ENCODE measurements around the gene NIPSNAP3A.
A peak's percentile ranks its signal among the peaks of the same experiment; 100 is the strongest.
"Not testable (repeated sequence)": the region's sequence is repeated elsewhere in the genome, so short reads cannot be mapped to it uniquely, and the experiment has no call there.

NIPSNAP3A gene

DNA sequence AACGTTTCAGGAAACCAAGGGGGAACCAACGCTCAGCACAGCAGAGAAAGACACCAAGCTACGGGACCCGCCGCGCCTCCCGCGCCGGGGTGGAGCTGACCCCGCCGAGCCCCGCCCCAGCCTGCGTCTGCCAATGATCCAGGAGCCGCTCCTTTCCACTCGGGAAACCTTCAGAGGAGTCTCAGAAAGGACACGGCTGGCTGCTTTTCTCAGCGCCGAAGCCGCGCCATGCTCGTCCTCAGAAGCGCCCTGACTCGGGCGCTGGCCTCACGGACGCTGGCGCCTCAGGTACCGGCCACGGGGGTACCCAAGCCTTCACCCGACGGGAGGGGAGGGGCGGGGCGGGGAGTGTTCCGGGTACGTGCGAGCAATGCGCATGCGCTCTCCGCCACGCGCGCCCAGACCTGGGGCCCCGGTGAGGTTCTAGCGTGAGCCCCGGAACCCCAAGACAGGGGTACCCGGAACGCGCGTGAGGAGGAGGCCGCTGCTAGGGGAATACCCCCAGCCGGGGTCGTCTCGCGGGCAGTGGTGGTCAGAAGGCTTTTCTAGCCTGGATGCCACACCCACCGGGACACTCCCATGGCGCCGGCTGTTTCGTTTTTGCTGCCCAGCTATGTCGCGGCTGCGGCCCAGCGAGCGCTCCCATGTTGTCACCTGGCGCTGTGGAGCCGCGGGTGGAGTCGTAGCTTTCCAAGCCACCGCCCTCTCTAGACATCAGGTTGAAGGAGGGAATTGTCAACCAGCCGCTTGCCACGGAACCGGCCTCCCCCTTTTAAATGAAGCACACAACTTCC, at the start of gene NIPSNAP3A:
Gene NIPSNAP3A, plus strand, starts transcription at position 119 of the 794 bp plus-strand sequence. Its CDS starts 110 bp downstream, at position 229.
- DNase-seq: peak; percentile 89

- no peak for DNase-seq
These were observed 47.2 kb upstream of the NIPSNAP3A start for GRCh38 chr9:104700306-104700705.

DNA sequence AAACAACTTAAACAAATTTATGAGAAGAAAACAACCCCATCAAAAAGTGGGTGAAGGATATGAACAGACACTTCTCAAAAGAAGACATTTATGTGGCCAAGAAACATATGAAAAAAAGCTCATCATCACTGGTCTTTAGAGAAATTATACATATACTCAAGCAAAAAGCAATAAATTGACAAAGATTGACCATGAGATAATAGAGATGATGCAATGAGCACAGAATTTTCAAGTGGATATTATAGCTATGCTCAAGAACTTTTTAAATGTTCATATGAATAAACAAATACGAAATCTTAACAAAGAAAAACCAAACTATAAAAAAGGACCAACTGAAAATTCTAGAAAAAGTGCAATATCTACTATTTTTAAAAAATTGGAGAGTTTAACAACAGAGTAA, 38.7 kb upstream of the NIPSNAP3A start:
- DNase-seq: not testable (repeated sequence)

DNA sequence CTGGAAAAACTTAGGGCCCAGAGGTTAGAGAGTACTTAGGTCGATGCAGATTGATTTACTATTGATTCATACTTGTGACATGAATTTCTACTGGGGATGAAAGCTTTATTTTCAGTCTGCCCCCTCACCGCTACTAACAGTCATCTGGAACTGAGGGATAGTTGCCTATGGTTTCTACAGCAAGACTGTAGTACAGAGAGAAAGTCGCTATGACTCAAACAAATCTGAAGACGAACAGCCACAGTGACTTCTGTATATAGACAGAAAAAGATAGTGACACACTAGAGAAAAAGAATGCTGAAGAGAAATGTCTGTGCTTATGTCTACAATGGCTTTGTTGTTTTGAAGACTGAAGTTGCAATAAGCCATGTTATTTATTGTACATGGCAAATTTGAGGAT, 35.9 kb upstream of the NIPSNAP3A start:
- DNase-seq: no peak

GRCh38 chr9:104725014-104725413, 22.5 kb upstream of the NIPSNAP3A start:
- no peak for DNase-seq

GRCh38 chr9:104738452-104738851, 9.0 kb upstream of the NIPSNAP3A start:
- no peak for DNase-seq

DNA sequence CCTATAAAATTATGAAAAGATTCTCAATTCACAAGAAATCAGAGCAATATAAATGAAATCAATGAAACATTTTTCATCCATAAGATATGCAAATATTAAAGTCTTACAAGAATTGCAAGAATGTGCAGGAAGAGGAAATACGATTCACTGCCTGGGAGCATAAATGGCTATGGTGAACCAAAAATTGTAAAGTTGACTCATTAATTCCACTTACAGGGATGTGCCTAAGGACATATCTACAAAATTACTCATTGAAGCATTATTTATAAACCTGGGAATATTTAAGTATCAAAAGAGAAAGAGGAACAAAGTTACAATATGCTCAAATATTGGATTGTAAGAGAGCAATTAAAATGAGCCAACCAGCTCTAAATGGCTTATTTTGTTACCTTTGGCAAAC, 6.9 kb upstream of the NIPSNAP3A start:
- DNase-seq: no peak

DNA sequence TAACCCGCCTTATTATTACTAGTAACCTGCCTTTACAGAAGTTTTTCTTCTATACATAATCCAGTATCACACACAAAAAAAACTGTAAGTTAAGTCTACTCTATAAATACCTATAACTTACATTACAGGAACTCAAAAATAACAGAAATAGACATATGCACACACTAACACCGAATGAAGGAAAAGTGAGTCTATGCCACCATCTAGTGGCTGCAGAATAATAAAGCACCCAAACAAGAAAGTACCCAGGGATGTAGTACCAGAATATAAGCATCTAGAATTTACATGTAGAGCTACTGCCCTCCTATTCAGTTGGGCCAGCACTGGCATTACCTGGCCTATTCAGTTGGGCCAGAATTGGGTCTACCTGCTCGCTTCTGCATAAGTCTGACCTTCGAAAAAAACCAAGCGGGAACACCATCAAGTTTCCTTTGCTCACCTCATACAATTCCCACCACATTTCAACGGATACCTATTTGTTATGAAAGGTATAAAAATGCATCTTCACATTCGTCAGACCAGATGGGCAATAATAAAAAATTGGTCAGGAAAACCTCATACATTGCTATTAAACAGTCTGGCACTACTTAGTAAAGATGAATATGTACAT, 4.0 kb upstream of the NIPSNAP3A start:
- no peak for DNase-seq

- no peak for DNase-seq
These were observed 1.6 kb upstream of the NIPSNAP3A start for GRCh38 chr9:104745852-104746251.

- DNase-seq: no peak
These were observed 1.2 kb upstream of the NIPSNAP3A start for GRCh38 chr9:104746285-104746684.

DNA sequence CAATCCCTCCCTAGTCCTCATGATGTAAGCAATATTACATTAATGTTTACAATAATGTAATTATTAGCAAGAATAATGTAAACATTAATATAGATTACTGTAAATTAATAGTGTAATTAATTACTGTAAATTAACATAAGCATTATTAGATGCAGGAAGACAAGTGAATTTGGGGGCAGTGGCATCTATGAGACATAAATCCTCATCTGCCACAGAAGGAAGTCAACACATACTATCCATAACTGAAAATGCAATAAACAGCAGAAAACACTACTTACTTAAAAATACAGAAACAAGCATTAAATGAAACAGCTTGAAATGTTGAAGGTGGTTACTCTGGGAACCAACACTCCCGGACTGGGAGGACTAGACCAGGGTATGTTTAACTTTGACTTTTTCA, 685 bp upstream of the NIPSNAP3A start:
- no peak for DNase-seq

DNA sequence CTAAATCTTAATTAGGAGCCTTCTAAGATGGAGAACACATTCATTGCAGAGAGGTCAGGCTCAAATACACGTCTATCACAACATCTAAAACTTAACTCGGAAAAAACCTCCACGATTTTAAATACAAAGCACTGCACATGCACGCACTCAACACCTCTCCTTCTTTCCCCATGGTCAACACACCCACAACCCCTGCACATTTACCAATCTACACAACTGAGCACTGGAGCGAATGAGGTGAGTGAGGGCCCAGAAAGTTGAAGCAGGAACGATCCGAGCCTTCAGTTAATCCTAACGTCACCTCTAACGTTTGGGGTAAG, 278 bp upstream of the NIPSNAP3A start:
- no peak for DNase-seq

- DNase-seq: no peak
These were observed 1.0 kb downstream of the NIPSNAP3A start for GRCh38 chr9:104748359-104749031.

DNA sequence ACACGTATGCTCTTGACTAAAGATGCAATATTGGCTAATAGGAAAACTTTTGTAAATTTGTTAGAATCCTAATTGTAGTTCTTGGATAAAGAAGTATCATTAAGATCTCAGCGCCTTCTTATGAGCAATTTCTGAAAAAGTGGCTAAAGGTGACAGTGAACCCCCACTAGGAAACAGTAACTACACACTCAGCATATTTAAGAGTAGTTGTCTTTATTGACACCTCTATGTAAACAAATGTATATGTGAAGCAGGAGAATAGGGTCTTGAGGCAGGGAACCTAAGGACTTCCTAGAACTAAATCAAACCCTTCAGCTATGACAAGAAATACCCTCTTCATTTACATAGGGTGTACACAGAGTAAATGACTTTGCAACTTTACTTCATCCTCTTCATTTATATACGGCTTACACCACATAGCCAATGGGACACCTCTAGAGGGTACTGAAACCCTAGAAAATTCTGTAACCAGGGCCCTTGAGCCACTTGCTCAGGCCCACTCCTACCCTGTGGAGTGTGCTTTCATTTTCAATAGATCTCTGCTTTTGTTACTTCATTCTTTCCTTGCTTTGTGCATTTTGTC, 2.8 kb downstream of the NIPSNAP3A start:
- DNase-seq: no peak

- DNase-seq: no peak
These were observed 11.5 kb downstream of the NIPSNAP3A start for GRCh38 chr9:104758974-104759373.

- DNase-seq: no peak
These were observed 17.7 kb downstream of the NIPSNAP3A start for GRCh38 chr9:104765138-104765537.

DNA sequence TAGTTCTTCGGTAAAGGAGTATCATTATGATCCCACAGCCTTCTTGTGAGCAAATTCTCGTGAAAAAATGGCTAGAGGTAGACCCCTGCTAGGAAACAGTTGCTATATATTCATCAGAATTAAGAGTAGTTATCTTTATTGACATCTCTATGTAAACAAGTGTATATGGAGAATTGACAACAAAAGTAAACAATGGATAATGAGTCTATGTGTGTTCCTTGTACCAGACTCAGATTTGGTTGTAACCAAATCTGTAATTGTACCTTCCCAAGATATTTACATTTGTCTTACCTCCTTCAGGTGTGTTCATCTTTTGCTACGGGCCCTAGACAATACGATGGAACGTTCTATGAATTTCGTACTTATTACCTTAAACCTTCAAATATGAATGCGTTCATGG, 18.5 kb downstream of the NIPSNAP3A start:
- no peak for DNase-seq

GRCh38 chr9:104767507-104767906, 20.0 kb downstream of the NIPSNAP3A start:
- DNase-seq: no peak

DNA sequence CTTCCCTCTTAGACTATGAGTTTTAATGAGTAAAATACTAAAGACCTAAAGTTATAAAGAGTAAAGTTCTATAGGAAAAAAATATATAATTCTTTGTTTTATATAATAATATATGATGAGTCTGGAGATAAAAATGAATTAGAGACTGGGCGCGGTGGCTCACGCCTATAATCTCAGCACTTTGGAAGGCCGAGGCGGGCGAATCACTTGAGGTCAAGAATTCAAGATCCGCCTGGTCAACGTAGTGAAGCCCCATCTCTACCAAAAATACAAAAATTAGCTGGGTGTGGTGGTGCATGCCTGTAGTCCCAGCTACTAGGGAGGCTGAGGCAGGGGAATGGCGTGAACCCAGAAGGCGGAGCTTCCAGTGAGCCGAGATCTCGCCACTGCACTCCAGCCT, 21.5 kb downstream of the NIPSNAP3A start:
- DNase-seq: not testable (repeated sequence)

DNA sequence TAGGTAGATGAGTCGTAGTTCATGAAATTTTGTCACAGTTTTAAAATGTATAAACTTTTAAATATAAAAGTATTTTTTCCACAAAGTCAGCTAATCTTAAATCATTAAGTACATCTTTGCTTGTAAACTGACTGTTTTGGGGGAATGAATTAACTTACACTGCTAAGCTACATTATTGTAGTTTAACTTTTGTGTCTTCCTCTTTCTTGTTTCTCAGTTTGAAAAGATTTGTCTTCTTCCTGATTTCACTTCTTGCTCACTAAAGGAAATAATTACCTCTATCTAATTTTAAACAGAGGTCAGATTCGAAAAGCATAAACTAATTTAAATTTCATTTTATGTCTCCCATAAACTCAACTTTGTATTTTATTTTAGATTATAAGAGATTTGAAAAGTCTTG, 22.2 kb downstream of the NIPSNAP3A start:
- DNase-seq: no peak

DNA sequence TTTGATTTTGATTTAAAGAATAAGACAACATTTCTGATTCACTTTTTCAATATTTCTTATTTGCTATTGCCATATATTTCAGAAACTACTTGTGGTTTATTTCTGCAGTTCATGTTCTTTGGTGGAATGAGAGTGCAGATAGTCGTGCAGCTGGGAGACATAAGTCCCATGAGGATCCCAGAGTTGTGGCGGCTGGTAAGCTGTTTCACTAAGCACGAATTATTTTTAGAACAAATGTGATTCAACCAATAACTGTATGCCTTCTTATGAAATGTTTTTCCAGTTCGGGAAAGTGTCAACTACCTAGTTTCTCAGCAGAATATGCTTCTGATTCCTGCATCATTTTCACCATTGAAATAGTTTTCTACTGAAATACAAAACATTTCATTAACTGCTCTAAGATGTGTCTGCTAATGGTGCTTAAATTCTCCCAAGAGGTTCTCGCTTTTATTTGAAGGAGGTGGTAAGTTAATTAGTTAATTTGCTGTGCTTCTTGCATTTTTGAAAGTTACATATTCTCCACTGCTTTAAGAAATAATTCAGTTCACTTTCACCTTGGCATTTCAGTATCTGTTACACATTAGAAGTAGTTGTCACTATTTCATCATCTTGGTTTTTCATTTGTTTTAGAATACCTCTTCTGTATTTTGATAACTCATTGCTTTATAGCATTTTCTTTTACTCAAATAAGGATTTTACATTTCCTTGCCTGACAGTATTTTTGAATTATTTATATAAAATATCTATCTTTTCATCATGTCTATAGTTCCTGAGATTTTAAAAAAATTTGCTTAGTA, 25.4 kb downstream of the NIPSNAP3A start:
- no peak for DNase-seq

GRCh38 chr9:104774132-104774531, 26.6 kb downstream of the NIPSNAP3A start:
- DNase-seq: no peak

All from activated naive CD4-positive, alpha-beta T cell treated with anti-CD3 and anti-CD28 coated beads, Interleukin-2, amount 50 U/mL, for 16 hours (primary cell).